Vagina (tissue), 2 donors: ENCODE results near the gene ST3GAL6.

Experiments used
- POLR2A ChIP-seq, 2 donors: fragments of 450-650 bp; IDR thresholded peaks; one replicate each; pipeline ENCODE4 v1.6.1; 2017; ENCODE audit warnings: antibody characterized with exemption in 2 of 2, mild to moderate bottlenecking in 2 of 2, moderate library complexity in 2 of 2
- POLR2AphosphoS5 ChIP-seq, 2 donors: sonication (generic); formaldehyde crosslinking; IDR thresholded peaks; one replicate each; pipeline ENCODE4 v1.9.0; 2017; ENCODE audit warnings: antibody characterized with exemption in 2 of 2, mild to moderate bottlenecking in 2 of 2, low read depth in 1 of 2; ENCODE audit not compliant: insufficient read depth in 1 of 2
- TF ChIP-seq, protein P1 (sequence below), 3 experiments: fragments of 450-650 bp in 2 of 3; fragments of 200-600 bp in 1 of 3; sonication (generic) in 1 of 3; IDR thresholded peaks; one replicate each; pipeline ENCODE4 v1.5.1; 2017 to 2019; ENCODE audit warnings: antibody characterized with exemption in 3 of 3, mild to moderate bottlenecking in 2 of 3, moderate library complexity in 2 of 3

DNA sequence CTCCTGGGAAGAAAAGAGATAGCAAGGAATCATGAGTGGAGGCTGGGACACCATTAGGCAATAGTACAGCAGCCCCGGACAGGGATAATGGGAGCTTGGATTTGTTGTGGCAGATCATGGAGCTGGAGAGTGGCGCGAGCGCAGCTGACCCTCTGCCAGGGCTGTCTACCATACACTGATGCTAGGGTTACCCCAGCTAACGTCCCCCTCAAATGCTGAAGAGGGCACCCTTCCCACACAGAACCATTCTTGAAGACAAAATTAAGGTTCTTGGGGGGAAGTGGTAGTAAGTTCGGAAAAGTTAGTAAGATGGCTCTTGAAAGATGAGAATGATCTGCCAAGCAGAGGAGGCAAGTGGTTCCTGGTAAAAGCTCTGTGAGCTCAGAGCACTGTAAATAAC is 61.1 kb downstream of the ST3GAL6 start:
- no peak for TF ChIP-seq POLR2A (IDR thresholded peaks at IDR 0.05)
- no peak for TF ChIP-seq POLR2AphosphoS5 (IDR thresholded peaks at IDR 0.05; ENCODE audit: insufficient read depth in 1 of 2, low read depth in 1 of 2)
- TF ChIP-seq, protein P1, sequence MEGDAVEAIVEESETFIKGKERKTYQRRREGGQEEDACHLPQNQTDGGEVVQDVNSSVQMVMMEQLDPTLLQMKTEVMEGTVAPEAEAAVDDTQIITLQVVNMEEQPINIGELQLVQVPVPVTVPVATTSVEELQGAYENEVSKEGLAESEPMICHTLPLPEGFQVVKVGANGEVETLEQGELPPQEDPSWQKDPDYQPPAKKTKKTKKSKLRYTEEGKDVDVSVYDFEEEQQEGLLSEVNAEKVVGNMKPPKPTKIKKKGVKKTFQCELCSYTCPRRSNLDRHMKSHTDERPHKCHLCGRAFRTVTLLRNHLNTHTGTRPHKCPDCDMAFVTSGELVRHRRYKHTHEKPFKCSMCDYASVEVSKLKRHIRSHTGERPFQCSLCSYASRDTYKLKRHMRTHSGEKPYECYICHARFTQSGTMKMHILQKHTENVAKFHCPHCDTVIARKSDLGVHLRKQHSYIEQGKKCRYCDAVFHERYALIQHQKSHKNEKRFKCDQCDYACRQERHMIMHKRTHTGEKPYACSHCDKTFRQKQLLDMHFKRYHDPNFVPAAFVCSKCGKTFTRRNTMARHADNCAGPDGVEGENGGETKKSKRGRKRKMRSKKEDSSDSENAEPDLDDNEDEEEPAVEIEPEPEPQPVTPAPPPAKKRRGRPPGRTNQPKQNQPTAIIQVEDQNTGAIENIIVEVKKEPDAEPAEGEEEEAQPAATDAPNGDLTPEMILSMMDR (IDR thresholded peaks at IDR 0.05), result no peak
